ENCODE measurements around the gene PPP2R5C.
"Not testable (repeated sequence)": the region's sequence is repeated elsewhere in the genome, so short reads cannot be mapped to it uniquely, and the experiment has no call there.

PPP2R5C gene

DNA sequence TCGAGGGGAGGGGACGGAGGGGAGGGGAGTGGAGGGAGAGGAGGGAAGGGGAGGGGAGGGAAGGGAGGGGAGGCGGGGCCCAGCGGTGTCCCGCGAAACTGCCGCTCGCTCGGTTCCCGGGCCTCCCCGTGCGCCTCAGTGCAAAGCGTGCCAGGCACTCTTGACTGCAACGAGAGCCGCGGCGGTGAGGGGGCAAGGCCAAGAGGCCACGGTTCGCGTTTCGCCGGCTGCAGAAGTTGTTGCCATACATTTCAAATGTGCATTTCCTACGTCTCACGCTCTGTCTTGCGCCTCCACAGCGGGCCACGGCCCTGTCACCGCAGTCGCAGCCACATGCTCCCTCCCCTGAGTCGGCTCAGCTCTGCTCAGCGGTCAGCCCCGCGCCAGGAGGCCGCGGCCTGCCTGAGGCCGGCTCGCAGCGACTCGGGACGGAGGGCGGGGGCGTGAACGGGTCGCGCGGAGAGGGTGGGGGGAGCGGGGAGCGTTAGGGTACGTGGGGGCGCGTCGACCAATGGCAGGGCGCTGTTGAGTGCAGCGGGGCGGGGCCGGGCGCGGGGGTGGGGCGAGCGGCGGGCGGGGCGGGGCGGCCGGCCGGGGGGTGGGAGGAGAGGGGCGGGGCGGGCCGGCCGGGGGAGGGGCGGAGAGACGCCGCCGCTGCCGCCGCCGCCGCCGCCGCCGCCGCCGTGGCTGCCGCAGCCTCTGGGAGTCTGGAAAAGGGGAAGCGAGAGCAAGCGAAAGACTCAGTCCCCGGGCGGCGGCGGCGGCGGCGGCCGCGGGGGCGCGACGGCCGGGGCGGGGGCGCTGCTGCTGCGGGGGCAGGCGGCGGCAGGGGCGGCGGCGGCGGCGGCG, at the start of gene PPP2R5C:
PPP2R5C (plus strand) TSS at position 678 of the 849 bp plus-strand sequence. CDS start 185 bp downstream, outside the sequence.
- DNase-seq (ENCODE audit: low read depth) = peak; percentile 90

DNA sequence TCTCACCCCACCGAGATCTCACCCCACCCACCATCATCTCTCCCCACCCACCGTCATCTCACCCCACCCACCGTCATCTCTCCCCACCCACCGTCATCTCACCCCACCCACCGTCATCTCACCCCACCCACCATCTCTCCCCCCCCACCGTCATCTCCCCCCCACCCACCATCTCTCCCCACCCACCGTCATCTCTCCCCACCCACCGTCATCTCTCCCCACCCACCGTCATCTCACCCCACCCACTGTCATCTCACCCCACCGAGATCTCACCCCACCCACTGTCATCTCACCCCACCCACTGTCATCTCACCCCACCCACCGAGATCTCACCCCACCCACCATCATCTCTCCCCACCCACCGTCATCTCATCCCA, 49.7 kb upstream of the PPP2R5C start:
- DNase-seq (ENCODE audit: low read depth) = not testable (repeated sequence)

DNA sequence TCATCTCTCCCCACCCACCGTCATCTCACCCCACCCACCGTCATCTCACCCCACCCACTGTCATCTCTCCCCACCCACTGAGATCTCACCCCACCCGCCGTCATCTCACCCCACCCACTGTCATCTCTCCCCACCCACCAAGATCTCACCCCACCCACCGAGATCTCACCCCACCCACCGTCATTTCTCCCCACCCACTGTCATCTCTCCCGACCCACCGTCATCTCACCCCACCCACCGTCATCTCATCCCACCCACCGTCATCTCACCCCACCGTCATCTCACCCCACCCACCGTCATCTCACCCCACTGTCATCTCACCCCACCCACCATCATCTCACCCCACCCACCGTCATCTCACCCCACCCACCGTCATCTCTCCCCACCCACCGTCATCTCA, 49.2 kb upstream of the PPP2R5C start:
- not testable (repeated sequence) for DNase-seq (ENCODE audit: low read depth)

DNA sequence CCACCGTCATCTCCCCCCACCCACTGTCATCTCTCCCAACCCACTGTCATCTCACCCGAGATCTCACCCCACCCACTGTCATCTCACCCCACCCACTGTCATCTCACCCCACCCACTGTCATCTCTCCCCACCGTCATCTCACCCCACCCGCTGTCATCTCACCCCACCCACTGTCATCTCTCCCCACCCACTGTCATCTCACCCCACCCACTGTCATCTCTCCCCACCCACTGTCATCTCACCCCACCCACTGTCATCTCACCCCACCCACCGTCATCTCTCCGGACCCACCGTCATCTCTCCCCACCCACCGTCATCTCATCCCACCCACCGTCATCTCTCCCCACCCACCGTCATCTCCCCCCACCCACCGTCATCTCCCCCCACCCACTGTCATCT, 48.4 kb upstream of the PPP2R5C start:
- not testable (repeated sequence) for DNase-seq (ENCODE audit: low read depth)

DNA sequence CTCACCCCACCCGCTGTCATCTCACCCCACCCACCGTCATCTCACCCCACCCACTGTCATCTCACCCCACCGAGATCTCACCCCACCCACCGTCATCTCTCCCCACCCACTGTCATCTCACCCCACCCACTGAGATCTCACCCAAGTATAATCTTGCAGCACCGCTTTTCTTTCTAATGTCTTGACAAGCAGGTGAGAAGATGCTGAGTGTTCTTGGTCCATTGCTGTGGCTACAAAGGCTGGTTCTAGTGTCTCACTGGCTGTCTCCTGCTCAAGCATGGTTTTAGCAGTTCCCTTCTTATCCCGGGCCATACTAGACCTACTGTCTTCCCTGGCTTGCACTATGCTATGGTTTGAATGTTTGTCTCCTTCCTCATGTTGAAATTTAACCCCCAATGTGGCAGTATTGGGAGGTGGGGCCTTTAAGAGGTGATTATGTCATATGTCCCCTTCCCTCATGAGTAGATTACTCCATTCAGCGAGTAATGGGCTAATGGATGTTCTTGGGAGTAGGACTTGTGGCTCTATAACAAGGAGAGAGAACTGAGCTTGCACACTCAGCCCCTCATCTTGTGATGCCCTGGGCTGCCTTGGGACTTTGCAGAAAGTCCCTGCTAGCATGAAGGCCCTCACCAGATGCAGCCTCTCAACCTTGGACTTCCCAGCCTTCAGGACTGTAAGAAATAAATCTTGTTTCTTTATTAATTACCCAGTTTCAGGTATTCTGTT, 47.7 kb upstream of the PPP2R5C start:
- no peak for DNase-seq (ENCODE audit: low read depth)

DNA sequence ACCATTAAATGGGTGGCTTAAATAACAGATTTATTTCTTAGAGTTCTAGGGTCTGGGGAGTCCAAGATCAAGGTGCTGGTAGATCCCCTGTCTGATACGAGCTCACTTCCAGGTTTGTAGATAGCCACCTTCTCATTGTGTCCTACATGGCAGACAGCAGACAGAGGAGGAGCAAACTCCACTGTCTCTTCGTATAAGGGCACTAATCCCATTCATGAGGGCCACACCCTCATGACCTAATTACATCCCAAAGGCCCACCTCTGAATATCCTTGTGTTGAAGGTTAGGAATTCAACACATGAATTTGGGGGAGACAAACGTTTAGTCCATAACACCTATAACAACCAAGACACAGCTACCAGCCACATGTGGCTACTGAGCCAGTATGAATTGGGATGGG, 47.1 kb upstream of the PPP2R5C start:
- no peak for DNase-seq (ENCODE audit: low read depth)

DNA sequence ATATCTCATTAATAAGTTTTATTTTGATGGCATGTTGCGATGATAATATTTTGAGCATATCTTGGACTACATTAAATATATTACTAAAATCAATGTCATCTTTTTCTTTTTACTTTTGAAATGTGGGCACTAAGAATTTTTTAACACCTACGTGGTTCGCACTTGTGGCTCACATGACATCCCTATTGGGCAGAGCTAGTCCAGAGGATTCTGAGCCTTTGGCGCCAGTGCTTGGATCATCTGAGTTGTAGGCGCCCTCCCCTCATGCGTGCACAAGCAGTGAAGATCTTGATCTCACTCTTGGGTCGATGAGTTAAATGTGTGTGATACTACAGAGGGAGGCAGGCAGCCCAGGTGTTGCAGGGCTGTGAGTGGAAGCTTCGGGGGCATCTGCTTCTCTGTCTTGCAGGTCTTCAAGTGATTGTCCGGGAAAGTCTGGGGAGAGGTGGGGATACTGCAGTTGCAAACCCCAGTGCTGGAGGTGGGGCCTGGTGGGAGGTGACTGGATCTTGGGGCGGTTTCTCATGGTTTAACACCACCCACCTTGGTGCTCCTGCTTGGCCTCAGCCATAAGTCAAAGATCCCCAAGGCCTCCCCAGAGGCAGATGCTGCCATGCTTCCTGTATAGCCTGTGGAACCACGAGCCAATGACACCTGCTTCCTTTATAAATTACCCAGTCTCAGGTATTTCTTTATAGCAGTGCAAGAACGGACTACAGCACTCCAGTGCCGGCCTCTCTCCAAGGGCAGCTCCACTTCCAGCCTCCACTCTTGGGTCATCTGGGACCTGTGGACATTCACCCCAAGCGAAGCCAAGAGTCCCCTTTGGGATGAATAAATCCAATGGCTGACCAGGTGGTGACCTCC, 46.1 kb upstream of the PPP2R5C start:
- no peak for DNase-seq (ENCODE audit: low read depth)

DNA sequence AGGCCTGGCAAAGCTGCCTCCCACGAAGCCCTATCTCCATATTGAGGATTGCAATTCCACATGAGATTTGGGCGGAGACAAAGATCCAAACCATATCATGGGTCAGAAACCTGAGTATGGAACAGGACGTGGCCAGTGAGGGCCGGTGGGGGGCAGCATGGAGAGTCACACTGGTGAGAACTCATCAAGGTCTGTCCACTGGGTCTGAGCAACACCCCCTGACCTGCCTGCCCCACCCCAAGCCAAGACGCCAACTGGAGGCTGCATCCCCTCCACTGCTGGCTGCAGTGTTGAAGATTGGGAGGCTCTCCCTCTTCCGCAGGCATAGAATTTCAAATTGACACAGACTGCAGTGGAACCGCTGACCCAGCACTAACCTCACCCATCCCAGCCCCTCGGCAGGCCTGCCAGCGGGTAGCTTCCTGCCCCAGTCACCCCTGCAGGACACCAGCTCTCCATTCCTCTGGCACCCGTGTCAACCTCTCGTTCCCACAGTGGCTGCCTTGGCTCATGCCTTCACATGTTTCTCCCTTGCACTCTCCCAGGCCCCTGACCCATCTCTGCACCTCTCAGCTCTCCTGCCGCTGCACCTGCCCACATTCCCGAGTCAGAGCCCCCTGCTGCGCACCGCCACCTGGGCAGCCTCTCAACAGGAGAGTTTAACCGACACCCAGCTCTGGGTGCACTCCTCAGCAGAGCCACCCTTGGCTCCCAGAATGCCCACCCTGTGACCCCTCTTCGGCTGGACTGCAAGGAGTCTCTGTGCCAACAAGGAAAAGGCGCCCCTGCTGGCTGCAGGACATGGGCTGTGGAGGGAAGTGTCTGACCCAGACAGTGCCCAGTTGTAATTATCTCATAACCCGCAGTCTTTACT, 45.2 kb upstream of the PPP2R5C start:
- no peak for DNase-seq (ENCODE audit: low read depth)

DNA sequence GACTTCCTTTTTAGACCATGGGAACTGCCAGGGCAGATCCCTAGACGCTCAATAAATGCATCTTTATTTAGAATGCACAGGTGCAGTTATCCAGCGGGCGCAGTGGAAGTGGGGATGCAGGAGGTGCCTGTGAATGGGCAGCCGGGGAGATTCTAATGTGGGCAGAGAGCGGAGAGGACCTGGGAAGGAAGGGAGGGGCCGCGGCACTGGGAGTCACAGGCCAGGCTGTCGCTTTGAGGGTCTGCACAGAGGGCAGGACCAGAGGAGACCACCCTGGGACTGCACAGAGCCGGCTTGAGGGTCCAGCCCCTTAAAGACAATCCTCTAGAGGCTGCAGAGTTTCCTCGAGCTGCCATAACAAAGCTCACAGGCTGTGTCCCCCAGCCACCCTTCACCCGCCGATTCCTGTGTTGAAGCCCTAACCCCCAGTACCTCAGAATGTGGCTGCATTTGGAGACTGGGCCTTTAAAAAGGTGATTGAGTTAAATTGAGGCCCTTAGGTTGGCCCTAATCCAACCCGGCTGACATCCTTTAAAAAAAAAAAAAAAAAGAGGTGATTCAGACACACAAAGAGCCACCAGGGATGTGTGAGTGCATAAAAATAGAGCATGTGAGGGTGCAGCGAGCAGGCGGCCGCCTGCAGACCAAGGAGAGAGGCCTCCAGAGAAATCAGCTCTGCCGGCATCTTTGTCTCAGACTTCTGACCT, 44.4 kb upstream of the PPP2R5C start:
- DNase-seq (ENCODE audit: low read depth) = peak; percentile 46

DNA sequence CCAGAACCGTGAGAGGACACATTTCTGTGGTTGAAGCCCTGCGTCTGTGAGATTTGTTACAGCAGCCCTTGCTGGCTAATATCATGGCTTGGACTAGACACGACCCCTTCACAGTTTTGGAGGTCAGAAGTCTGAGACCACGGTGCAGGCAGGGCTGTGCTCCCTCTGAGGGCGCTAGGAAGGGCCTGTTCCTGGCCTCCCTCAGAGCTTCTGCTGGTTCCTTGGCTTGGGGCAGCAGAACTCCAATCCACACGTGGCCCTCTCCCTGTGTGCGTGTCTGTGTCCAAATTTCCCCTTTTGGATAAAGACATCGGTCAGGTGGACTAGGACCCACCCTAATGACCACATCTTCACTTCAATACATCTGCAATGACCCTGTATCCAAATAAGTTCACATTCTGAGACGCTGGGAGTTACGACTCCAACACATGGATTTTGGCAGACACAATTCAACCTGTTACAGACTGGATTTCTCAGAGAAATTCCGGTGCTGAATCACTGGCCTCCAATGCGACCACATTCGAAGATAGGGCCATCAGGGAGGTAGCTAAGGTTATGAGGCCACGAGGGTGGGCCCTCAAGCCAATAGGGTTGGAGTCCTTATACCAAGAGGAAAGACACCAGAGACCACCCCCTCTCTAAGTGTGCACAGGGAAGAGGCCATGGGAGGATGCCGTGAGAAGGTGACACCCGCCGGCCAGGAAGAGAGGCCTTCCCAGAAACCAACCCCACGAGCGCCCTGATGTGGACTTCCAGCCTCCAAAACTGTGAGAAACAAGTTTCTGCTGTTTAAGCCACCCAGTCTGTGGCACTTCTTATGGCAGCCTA, 43.6 kb upstream of the PPP2R5C start:
- no peak for DNase-seq (ENCODE audit: low read depth)

DNA sequence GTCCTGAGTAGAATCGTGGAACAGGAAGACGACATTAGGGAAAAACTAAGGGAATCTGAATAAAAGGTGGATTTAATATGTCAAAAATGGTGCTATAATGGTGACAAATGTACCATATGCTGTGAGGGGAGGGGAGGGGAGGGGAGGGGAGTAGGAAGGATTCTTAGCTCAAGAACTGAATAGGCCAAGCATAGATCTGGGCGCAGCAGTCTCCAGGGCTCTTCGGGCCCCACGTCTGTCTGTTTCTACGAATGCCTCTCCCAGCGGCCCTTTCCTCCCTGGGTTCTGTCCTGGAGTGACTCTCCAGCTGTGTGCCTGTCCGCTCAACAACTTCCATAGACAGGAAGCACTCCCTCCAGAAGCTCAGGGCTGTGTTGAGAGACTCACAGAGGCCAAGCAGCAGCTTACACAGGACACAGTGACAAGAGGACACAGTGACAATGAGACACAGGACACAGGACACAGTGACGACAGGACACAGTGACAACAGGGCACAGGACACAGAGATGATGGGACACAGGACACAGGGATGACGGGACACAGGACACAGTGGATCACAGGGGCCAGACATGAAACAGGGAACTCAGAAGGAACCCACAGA, 42.4 kb upstream of the PPP2R5C start:
- no peak for DNase-seq (ENCODE audit: low read depth)

DNA sequence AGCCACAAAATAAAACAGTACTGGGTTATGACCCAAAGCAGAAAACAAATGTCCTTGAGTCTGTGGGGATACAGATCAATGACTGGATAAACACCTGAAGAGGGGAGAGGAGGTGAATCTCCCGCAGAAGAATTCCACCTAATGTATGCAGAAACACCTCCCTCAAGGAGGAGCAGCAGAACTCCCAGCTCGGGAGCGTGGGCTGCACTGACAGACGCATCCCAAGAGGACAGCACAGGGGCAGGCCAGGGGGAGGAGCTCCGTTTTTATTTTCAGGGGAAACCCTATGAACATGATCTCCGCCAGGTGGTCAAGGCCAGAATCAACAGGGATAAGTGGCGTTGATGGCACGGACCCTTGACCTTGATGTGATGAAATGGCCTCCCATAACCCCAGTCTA, 41.8 kb upstream of the PPP2R5C start:
- DNase-seq (ENCODE audit: low read depth) = no peak

DNA sequence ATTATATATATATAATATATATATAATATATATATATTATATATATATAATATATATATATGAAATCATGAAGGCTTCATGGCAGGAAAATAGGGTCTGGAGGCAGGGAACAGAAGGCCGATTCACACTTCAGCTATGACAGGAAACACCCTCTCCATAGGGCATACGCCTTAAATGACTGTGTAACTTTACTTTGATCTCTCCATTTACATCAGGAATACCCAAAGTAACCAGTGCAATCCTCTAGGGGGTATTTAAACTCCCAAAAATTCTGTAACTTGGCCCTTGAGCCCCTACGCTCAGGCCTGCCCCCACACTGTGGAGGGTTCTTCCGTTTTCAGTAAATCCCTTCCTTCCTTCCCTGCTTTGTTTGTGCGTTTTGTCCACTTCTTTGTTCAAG, 40.4 kb upstream of the PPP2R5C start:
- no peak for DNase-seq (ENCODE audit: low read depth)

DNA sequence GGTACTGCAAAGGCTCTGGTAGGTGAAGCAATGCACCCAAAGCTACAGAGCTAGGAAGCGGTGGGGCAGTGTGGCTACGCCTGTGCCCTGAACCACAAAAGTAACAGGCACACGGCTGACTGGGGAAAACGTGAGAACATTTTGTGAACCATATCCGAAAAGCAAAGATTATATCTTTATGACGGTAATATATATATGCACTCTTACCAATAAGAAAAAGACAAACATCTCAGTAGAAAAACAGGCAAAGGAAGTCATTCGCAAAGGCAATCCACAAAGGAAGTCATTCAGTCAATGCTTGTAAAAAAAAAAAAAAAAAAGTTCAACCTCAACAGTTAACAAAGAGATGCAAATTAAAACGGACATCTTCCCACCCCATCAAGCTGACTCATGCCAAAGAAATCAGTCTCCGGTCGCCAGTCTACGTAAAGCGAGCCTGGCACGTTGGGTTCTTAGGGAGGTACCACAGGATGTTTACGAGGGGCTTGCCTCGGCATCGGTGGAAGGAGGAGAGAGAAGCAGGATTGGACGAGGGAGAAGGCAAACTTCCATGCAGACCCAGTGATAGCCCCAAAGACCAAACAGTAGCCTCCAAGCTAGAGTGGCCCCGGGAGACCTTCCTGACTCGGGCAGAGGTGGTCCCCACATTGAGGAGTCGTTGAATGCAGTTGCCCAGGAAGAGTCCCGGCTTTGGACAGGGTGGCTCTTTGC, 39.4 kb upstream of the PPP2R5C start:
- DNase-seq (ENCODE audit: low read depth) = peak; percentile 96

DNA sequence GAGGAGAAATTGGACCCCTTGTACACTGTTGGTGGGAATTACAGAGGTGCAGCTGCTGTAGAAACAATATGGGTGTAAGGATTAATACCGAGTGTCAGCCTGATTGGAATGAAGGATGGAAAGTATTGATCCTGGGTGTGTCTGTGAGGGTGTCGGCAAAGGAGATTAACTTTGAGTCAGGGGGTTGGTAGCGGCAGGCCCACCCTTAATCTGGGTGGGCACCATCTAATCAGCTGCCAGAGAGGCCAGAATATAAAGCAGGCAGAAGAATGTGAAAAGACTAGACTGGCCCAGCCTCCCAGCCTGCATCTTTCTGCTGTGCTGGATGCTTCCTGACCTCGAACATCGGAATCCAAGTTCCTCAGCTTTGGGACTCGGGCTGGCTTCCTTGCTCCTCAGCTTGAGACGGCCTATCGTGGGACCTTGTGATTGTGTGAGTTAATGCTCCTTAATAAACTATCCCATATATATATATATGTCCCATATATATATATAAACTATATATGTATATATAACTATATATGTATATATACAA, 38.4 kb upstream of the PPP2R5C start:
- DNase-seq (ENCODE audit: low read depth) = peak; percentile 18

DNA sequence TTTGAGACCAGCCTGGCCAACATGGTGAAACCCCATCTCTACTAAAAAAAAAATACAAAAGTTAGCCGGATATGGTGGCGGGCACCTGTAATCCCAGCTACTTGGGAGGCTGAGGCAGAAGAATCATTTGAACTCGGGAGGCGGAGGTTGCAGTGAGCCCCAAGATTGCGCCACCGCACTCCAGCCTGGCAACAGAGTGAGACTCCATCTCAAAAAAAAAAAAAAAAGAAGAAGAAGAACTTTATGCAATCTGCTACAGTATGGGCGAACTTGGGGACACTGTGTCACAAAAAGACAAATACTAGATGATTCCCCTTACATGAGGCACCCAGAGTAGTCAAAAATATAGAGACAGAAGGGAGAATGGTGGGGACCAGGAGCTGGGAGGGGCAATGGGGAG, 35.9 kb upstream of the PPP2R5C start:
- DNase-seq (ENCODE audit: low read depth) = not testable (repeated sequence)

DNA sequence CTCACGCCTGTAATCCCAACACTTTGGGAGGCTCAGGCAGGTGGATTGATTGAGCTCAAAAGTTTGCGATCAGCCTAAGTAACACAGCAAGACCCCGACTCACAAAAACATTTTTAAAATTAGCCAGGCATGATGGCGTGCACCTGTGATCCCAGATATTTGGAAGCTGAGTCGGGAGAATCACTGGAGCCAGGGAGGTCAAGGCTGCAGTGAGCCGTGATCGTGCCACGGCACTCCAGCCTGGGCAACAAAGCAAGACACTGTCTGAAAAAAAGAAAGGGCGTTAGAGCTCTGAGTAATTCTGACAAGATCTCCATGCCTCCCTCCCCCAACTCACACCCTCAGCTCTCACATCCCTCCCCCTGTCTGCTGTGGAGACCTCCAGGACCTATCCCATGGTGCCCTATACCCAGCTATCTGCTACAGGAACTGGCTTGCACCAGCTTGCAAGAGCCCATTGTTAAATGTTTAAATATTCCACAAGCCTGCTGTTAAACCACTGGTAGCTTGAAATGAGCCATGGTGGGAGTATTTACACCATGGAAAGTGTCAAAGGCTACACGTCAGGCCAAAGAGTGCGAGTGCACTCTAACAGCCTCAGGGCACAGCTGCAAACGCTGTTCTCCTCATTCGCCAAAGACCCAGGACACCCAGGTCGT, 35.1 kb upstream of the PPP2R5C start:
- no peak for DNase-seq (ENCODE audit: low read depth)

DNA sequence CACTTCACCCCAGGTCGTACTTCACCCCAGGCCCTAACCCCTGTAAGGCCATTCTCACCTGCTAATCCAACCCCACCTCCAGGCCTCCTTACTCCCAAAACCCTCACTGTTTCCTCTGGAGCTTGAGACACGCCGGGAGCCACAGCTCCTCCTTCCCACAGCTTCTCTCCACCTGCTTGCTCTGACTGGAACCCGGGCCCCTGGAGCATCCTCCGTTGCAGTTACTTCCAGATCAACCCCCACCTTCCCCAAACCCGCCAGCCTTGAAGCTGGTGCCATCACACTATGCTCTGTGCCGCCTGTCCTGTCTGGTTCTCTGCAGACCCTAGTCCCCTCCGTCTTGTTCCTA, 34.6 kb upstream of the PPP2R5C start:
- DNase-seq (ENCODE audit: low read depth) = no peak
